DND-41 (cell line): ENCODE results near the gene GRAMD4.

Experiments used
- CTCF ChIP-seq: IDR thresholded peaks from 2 replicates; pipeline ENCODE4 v1.5.1; 2012; ENCODE audit warnings: borderline replicate concordance, low read length, moderate library complexity, mild to moderate bottlenecking; ENCODE audit not compliant: poor library complexity, severe bottlenecking; ENCODE audit errors: extremely low read depth
- EZH2 ChIP-seq: IDR thresholded peaks from 3 replicates; pipeline ENCODE4 v1.6.1; 2012; ENCODE audit warnings: borderline replicate concordance, low read depth, mild to moderate bottlenecking, moderate library complexity, low read length, inconsistent platforms; ENCODE audit not compliant: severe bottlenecking

GRCh38 chr22:46710806-46711205 lies 90.6 kb downstream of the GRAMD4 start:
- no peak for TF ChIP-seq CTCF
- TF ChIP-seq EZH2 = no peak
